HG03565 (cell line): ENCODE measurements around the gene ATP5F1A.

ENCODE experiments used
- ATAC-seq: cut with Tn5 transposase; IDR thresholded peaks from one replicate; pipeline ENCODE4 v1.9.1; 2021; ENCODE audit warnings: mild to moderate bottlenecking, moderate library complexity; ENCODE audit not compliant: unreplicated experiment

The ATP5F1A gene

GRCh38 chr18:46073474-46074331 is 24.4 kb downstream of the ATP5F1A start:
- ATAC-seq, result no peak

GRCh38 chr18:46072959-46073358 is 25.1 kb downstream of the ATP5F1A start:
- ATAC-seq, result no peak

- no peak for ATAC-seq
Measured at GRCh38 chr18:46072376-46072867, 25.7 kb downstream of the ATP5F1A start.

- ATAC-seq, result peak; percentile 36
Measured at GRCh38 chr18:46071653-46072375, 26.3 kb downstream of the ATP5F1A start, which contains the start of gene PSTPIP2. Gene PSTPIP2, minus strand, starts transcription at chr18:46072260. Its CDS starts 72 bp downstream, at chr18:46072188.

GRCh38 chr18:46070815-46071652 is 27.1 kb downstream of the ATP5F1A start:
- no peak for ATAC-seq

- ATAC-seq, result no peak
Measured at GRCh38 chr18:46070232-46070631, 27.9 kb downstream of the ATP5F1A start.

- no peak for ATAC-seq
Measured at GRCh38 chr18:46069524-46069923, 28.6 kb downstream of the ATP5F1A start.

- no peak for ATAC-seq
Measured at GRCh38 chr18:46068763-46069162, 29.3 kb downstream of the ATP5F1A start.

- ATAC-seq, result no peak
Measured at GRCh38 chr18:46067438-46068007, 30.6 kb downstream of the ATP5F1A start.

- ATAC-seq, result no peak
Measured at GRCh38 chr18:46062781-46063180, 35.3 kb downstream of the ATP5F1A start.

GRCh38 chr18:46061796-46062195 is 36.3 kb downstream of the ATP5F1A start:
- no peak for ATAC-seq

- no peak for ATAC-seq
Measured at GRCh38 chr18:46061387-46061786, 36.7 kb downstream of the ATP5F1A start.

- no peak for ATAC-seq
Measured at GRCh38 chr18:46060359-46060841, 37.7 kb downstream of the ATP5F1A start.

GRCh38 chr18:46055838-46056230 is 42.3 kb downstream of the ATP5F1A start:
- peak; percentile 13 for ATAC-seq

GRCh38 chr18:46054956-46055837 is 42.9 kb downstream of the ATP5F1A start:
- ATAC-seq, result peak; percentile 47

GRCh38 chr18:46053368-46054095 is 44.6 kb downstream of the ATP5F1A start:
- ATAC-seq, result no peak

- ATAC-seq, result no peak
Measured at GRCh38 chr18:46051731-46052461, 46.2 kb downstream of the ATP5F1A start.

GRCh38 chr18:46050268-46050667 is 47.8 kb downstream of the ATP5F1A start:
- no peak for ATAC-seq
